Epithelial cell of proximal tubule (primary cell): Measurements from ENCODE around the gene CACNA1D. TPM values are rescaled to one million over a fixed set of nuclear protein-coding genes. Genes with fewer than 3 reads are reported as not detected.

Experiments
- DNase-seq: peaks from one replicate; pipeline ENCODE4 v3.0.0-alpha.2; 2011; ENCODE audit warnings: low read depth
- H3K4me3 ChIP-seq: 2 replicates; pipeline ENCODE4 v1.5.1; 2011; ENCODE audit warnings: low read depth, mild to moderate bottlenecking, low read length
- total RNA-seq: library from RNA; depleted of rRNA; stranded (reverse); fragments of >200 nt; gene quantifications from 2 replicates; pipeline ENCODE4 v1.2.3, GENCODE V29; 2015
- TF ChIP-seq, protein P1 (sequence below): conservative IDR thresholded peaks from 2 replicates; pipeline ENCODE4 v1.5.1; 2012; ENCODE audit warnings: low read depth, mild to moderate bottlenecking, low read length

CACNA1D gene
- total RNA-seq, 1 donor from 2014 or later, result 1.9 TPM

DNA sequence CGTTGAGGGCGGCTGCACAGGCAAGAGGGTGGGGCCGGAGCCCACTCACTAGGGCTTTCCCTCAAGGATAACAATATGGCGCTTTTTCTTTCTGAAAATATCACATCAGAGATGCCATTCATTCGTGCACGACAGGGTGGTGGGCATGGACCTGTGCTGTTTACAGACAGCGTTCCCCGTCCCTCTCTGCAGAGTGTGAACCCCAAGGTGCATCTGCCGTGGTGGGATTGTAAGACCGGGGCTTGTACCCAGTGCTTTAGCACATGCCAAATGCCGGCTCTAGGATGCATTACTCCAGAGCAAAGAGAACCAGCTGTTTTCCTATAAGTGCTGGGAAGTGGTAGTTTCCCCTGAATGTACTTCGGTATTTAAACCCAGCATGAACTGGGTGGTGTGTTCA is 314.9 kb downstream of the CACNA1D start:
- no peak for DNase-seq
- no peak overlapping the region for H3K4me3 ChIP-seq
- TF ChIP-seq, protein P1, sequence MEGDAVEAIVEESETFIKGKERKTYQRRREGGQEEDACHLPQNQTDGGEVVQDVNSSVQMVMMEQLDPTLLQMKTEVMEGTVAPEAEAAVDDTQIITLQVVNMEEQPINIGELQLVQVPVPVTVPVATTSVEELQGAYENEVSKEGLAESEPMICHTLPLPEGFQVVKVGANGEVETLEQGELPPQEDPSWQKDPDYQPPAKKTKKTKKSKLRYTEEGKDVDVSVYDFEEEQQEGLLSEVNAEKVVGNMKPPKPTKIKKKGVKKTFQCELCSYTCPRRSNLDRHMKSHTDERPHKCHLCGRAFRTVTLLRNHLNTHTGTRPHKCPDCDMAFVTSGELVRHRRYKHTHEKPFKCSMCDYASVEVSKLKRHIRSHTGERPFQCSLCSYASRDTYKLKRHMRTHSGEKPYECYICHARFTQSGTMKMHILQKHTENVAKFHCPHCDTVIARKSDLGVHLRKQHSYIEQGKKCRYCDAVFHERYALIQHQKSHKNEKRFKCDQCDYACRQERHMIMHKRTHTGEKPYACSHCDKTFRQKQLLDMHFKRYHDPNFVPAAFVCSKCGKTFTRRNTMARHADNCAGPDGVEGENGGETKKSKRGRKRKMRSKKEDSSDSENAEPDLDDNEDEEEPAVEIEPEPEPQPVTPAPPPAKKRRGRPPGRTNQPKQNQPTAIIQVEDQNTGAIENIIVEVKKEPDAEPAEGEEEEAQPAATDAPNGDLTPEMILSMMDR, result no peak

GRCh38 chr3:53809764-53810400 is 315.5 kb downstream of the CACNA1D start:
- DNase-seq, result no peak
- TF ChIP-seq, protein P1, result no peak
- no peak overlapping the region for H3K4me3 ChIP-seq

- no peak for DNase-seq
- no peak overlapping the region for H3K4me3 ChIP-seq
- TF ChIP-seq, protein P1, result no peak
Observed at GRCh38 chr3:53811143-53811927, 316.9 kb downstream of the CACNA1D start.

GRCh38 chr3:53812434-53812833 is 318.0 kb downstream of the CACNA1D start:
- DNase-seq, result no peak
- TF ChIP-seq, protein P1, result peak; percentile 4
- no peak overlapping the region for H3K4me3 ChIP-seq

GRCh38 chr3:53813229-53813628 is 318.8 kb downstream of the CACNA1D start:
- no peak for DNase-seq

DNA sequence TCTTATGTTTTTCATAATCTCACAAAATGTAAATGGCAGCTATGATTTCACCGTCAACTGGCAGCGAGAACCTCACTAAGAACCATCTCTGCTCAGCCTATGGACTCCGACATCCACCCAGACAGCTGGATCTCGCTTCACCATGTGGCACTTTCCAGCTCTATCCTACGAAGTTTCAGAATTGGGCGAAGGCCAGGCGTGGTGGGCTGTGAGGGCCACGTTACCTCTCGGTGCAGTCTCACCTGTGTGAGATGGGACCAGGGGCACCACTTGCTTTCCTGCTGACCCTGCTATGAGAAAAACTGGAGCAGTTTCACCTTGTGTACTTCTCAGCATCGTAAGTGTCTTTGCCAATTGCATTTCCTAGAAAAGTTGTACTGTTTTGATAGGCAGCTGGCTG is 319.5 kb downstream of the CACNA1D start:
- no peak for DNase-seq
- H3K4me3 ChIP-seq, result no peak overlapping the region
- TF ChIP-seq, protein P1, result no peak

More at GRCh38 chr3:53813229-53813628, 318.8 kb downstream of the CACNA1D start:
- TF ChIP-seq, protein P1, result no peak
- H3K4me3 ChIP-seq, result no peak overlapping the region
